Measurements from ENCODE around the gene TPX2. TPM values are rescaled to one million over a fixed set of nuclear protein-coding genes. Genes with fewer than 3 reads are reported as not detected.

TPX2 gene
- polyA plus RNA-seq, 1 of the 3 experiments (the other 2 are of a cell fraction), result 17.1 TPM

DNA sequence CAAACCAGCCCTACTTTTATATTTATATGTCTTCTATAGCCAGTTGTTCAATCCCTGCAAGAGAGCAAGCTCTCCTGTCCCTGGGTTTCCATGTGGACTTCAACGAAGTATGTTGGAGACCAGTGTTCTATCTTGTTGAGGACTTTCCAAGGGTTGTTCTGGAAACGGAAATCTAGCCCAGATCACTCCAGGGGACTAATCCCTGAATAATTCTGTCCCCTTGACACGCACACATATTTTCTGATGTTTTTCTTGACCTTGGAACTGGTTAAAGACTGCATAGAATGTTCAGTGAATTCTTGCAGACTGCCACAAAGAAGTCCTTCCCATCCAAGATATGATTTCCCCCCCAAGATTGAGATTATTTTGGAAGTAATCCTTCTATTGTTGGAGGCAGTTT lies 70.6 kb downstream of the TPX2 start:
- H3K27ac ChIP-seq (ENCODE audit: low read depth in 2 of 2, low read length in 1 of 2), result peak overlapping the region in 1 of 2 experiments; percentile 41; a peak in 2 of 4 replicates
- no peaks in the 10 kb centered on the region for H3K9me3 ChIP-seq
- 94% methylated on average over 3 of the region's 3 CpGs for WGBS (ENCODE audit: low lambda C conversion rate)
- ChIA-PET CTCF (interaction anchor here (1.1 to 3.6 kb wide), 3 partner anchors 13 to 247 kb away, joined by 3 to 23 read pairs (median 4); partner anchors contain the start of gene PDRG1), POLR2A (no interaction called here)
- H4K20me1 ChIP-seq (ENCODE audit: insufficient read depth), result no peaks in the 10 kb centered on the region
- no peak overlapping the region for H2AFZ ChIP-seq (ENCODE audit: low read depth)
- H3F3A ChIP-seq (replicated peaks; ENCODE audit: insufficient read depth), result peaks cover 14% of the 10 kb centered on the region
- H3K36me3 ChIP-seq (replicated peaks in 1 of 2; ENCODE audit: control insufficient read depth in 1 of 2, insufficient read depth in 2 of 2, low read length in 1 of 2), result peaks cover 12 to 23% of the 10 kb centered on the region in 2 experiments
- no peaks in the 10 kb centered on the region for H3K9me2 ChIP-seq
- TF ChIP-seq, protein P1, sequence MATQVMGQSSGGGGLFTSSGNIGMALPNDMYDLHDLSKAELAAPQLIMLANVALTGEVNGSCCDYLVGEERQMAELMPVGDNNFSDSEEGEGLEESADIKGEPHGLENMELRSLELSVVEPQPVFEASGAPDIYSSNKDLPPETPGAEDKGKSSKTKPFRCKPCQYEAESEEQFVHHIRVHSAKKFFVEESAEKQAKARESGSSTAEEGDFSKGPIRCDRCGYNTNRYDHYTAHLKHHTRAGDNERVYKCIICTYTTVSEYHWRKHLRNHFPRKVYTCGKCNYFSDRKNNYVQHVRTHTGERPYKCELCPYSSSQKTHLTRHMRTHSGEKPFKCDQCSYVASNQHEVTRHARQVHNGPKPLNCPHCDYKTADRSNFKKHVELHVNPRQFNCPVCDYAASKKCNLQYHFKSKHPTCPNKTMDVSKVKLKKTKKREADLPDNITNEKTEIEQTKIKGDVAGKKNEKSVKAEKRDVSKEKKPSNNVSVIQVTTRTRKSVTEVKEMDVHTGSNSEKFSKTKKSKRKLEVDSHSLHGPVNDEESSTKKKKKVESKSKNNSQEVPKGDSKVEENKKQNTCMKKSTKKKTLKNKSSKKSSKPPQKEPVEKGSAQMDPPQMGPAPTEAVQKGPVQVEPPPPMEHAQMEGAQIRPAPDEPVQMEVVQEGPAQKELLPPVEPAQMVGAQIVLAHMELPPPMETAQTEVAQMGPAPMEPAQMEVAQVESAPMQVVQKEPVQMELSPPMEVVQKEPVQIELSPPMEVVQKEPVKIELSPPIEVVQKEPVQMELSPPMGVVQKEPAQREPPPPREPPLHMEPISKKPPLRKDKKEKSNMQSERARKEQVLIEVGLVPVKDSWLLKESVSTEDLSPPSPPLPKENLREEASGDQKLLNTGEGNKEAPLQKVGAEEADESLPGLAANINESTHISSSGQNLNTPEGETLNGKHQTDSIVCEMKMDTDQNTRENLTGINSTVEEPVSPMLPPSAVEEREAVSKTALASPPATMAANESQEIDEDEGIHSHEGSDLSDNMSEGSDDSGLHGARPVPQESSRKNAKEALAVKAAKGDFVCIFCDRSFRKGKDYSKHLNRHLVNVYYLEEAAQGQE (IDR thresholded peaks at IDR 0.05; ENCODE audit: low read depth, low read length), result no peak
- no peak for TF ChIP-seq TEAD4 (IDR thresholded peaks at IDR 0.05; ENCODE audit: borderline replicate concordance, insufficient read depth)
- no peak for TF ChIP-seq TAF1 (IDR thresholded peaks at IDR 0.05; ENCODE audit: borderline replicate concordance, low read depth, low read length)
- TF ChIP-seq, protein P2, sequence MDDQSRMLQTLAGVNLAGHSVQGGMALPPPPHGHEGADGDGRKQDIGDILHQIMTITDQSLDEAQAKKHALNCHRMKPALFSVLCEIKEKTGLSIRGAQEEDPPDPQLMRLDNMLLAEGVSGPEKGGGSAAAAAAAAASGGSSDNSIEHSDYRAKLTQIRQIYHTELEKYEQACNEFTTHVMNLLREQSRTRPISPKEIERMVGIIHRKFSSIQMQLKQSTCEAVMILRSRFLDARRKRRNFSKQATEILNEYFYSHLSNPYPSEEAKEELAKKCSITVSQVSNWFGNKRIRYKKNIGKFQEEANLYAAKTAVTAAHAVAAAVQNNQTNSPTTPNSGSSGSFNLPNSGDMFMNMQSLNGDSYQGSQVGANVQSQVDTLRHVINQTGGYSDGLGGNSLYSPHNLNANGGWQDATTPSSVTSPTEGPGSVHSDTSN (IDR thresholded peaks at IDR 0.05), result no peak
- TF ChIP-seq, protein P3, sequence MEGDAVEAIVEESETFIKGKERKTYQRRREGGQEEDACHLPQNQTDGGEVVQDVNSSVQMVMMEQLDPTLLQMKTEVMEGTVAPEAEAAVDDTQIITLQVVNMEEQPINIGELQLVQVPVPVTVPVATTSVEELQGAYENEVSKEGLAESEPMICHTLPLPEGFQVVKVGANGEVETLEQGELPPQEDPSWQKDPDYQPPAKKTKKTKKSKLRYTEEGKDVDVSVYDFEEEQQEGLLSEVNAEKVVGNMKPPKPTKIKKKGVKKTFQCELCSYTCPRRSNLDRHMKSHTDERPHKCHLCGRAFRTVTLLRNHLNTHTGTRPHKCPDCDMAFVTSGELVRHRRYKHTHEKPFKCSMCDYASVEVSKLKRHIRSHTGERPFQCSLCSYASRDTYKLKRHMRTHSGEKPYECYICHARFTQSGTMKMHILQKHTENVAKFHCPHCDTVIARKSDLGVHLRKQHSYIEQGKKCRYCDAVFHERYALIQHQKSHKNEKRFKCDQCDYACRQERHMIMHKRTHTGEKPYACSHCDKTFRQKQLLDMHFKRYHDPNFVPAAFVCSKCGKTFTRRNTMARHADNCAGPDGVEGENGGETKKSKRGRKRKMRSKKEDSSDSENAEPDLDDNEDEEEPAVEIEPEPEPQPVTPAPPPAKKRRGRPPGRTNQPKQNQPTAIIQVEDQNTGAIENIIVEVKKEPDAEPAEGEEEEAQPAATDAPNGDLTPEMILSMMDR (IDR thresholded peaks at IDR 0.05), result no peak
- TF ChIP-seq, protein P4, sequence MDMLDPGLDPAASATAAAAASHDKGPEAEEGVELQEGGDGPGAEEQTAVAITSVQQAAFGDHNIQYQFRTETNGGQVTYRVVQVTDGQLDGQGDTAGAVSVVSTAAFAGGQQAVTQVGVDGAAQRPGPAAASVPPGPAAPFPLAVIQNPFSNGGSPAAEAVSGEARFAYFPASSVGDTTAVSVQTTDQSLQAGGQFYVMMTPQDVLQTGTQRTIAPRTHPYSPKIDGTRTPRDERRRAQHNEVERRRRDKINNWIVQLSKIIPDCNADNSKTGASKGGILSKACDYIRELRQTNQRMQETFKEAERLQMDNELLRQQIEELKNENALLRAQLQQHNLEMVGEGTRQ (IDR thresholded peaks at IDR 0.05; ENCODE audit: borderline replicate concordance, low read depth, low read length), result no peak
- H3K79me2 ChIP-seq (ENCODE audit: insufficient read depth), result no peaks in the 10 kb centered on the region
- no peak overlapping the region for H3K4me2 ChIP-seq
- H3K9ac ChIP-seq, result no peak overlapping the region
- no peak for DNase-seq
- H3K4me1 ChIP-seq (ENCODE audit: control insufficient read depth in 1 of 2, insufficient read depth in 2 of 2, low read depth in 1 of 2, low read length in 1 of 2), result peaks cover 7 to 10% of the 10 kb centered on the region in 2 experiments; a peak in 2 of 4 replicates
- no peaks in the 10 kb centered on the region for H3K27me3 ChIP-seq (ENCODE audit: insufficient read depth)
- no peak overlapping the region for H3K4me3 ChIP-seq (ENCODE audit: low read depth in 2 of 2, low read length in 1 of 2)

DNA sequence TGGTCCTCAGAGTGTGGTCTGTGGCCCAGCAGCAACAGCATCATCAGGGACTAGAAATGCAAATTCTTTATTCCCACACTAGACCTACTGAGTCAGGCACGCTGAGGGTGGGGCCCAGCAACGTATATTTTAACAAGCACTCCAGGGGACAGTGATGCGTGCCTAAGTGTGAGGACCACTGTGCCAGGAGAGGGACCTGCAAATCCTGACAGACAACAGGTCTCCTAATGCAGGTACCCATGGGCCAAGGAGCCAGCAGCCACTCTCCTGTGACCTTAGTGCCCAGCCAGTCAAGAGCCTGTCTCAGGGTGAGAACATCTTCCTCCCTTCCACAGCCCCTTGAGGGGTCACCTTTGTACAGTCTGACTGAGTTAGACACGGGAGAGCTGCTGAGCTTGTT lies 72.1 kb downstream of the TPX2 start:
- H3K9ac ChIP-seq, result no peak overlapping the region
- POLR2A ChIA-PET, result no interaction called here
- TF ChIP-seq CHD2 (IDR thresholded peaks at IDR 0.05; ENCODE audit: low read length, partially characterized antibody) (no peak), YY1 (IDR thresholded peaks at IDR 0.05; ENCODE audit: low read depth) (no peak), TEAD4 (IDR thresholded peaks at IDR 0.05; ENCODE audit: borderline replicate concordance, insufficient read depth) (no peak), RFX5 (IDR thresholded peaks at IDR 0.05; ENCODE audit: low read length) (no peak), SMC3 (IDR thresholded peaks at IDR 0.05; ENCODE audit: low read depth, low read length) (no peak), POLR2AphosphoS5 (IDR thresholded peaks at IDR 0.05; ENCODE audit: low read depth, low read length) (no peak), RXRA (IDR thresholded peaks at IDR 0.05; ENCODE audit: borderline replicate concordance, low read depth) (no peak), GATA2 (CRISPR knock-in tag; IDR thresholded peaks at IDR 0.05) (no peak), TCF12 (IDR thresholded peaks at IDR 0.05) (no peak)
- TF ChIP-seq, protein P5, sequence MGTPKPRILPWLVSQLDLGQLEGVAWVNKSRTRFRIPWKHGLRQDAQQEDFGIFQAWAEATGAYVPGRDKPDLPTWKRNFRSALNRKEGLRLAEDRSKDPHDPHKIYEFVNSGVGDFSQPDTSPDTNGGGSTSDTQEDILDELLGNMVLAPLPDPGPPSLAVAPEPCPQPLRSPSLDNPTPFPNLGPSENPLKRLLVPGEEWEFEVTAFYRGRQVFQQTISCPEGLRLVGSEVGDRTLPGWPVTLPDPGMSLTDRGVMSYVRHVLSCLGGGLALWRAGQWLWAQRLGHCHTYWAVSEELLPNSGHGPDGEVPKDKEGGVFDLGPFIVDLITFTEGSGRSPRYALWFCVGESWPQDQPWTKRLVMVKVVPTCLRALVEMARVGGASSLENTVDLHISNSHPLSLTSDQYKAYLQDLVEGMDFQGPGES (IDR thresholded peaks at IDR 0.05; ENCODE audit: low read depth, low read length), result no peak
- TF ChIP-seq, protein P6, sequence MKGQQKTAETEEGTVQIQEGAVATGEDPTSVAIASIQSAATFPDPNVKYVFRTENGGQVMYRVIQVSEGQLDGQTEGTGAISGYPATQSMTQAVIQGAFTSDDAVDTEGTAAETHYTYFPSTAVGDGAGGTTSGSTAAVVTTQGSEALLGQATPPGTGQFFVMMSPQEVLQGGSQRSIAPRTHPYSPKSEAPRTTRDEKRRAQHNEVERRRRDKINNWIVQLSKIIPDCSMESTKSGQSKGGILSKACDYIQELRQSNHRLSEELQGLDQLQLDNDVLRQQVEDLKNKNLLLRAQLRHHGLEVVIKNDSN (IDR thresholded peaks at IDR 0.05; ENCODE audit: borderline replicate concordance, low read depth), result no peak

More for the DNA sequence above, 72.1 kb downstream of the TPX2 start:
- Histone ChIP-seq H3K27ac (ENCODE audit: low read depth in 2 of 2, low read length in 1 of 2) (no peak overlapping the region; a peak in 1 of 4 replicates), H3K4me2 (no peak overlapping the region), H3K4me1 (ENCODE audit: control insufficient read depth in 1 of 2, insufficient read depth in 2 of 2, low read depth in 1 of 2, low read length in 1 of 2) (peaks cover 10 to 18% of the 10 kb centered on the region in 2 experiments; a peak in 2 of 4 replicates), H2AFZ (ENCODE audit: low read depth) (no peak overlapping the region), H3K36me3 (replicated peaks in 1 of 2; ENCODE audit: control insufficient read depth in 1 of 2, insufficient read depth in 2 of 2, low read length in 1 of 2) (peaks cover 3 to 17% of the 10 kb centered on the region in 2 experiments), H3K4me3 (ENCODE audit: low read depth in 2 of 2, low read length in 1 of 2) (no peak overlapping the region), H4K20me1 (ENCODE audit: insufficient read depth) (no peaks in the 10 kb centered on the region), H3K9me3 (no peaks in the 10 kb centered on the region), H3K79me2 (ENCODE audit: insufficient read depth) (no peaks in the 10 kb centered on the region), H3K9me2 (no peaks in the 10 kb centered on the region), H3K27me3 (ENCODE audit: insufficient read depth) (no peaks in the 10 kb centered on the region), H3F3A (replicated peaks; ENCODE audit: insufficient read depth) (peaks cover 8% of the 10 kb centered on the region)
- CTCF ChIA-PET, result interaction anchor here (1.3 to 1.8 kb wide), 4 partner anchors 12 to 141 kb away, joined by 4 to 6 read pairs (median 5); partner anchors contain the start of gene PDRG1
- WGBS (ENCODE audit: low lambda C conversion rate), result 100% methylated on average over 2 of the region's 4 CpGs
- DNase-seq, result no peak
